GM10266 (cell line): Measurements from ENCODE around the gene GDAP1L1.

Experiments
- DNase-seq: peaks from one replicate; pipeline ENCODE4 v3.0.0; 2012; ENCODE audit errors: extremely low spot score
- CTCF ChIP-seq: IDR thresholded peaks from 2 replicates; pipeline ENCODE4 v1.5.1; 2012; ENCODE audit warnings: mild to moderate bottlenecking, low read depth; ENCODE audit not compliant: control insufficient read depth, insufficient read depth; ENCODE audit errors: missing control alignments

Gene GDAP1L1

GRCh38 chr20:44274303-44275017, 27.4 kb downstream of the GDAP1L1 start:
- no peak for TF ChIP-seq CTCF
- DNase-seq = no peak

DNA sequence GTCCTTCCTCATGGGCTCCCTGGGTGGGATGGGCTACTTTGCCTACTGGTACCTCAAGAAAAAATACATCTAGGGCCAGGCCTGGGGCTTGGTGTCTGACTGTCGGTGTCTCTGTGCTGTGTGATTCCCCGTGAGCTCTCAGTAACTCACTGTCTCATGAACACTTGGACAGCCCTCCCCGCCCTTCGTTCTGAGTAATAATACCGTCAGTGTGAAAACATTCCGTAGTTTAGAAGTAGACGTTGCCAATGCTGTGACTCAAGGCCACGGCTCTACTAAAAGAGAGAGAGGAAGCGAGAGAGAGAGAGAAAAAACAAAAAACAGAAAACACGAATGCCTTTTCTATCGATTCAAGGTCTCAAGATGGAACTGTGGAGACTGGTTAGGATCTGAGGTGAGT, 32.1 kb downstream of the GDAP1L1 start:
- DNase-seq = no peak
- TF ChIP-seq CTCF = no peak

DNA sequence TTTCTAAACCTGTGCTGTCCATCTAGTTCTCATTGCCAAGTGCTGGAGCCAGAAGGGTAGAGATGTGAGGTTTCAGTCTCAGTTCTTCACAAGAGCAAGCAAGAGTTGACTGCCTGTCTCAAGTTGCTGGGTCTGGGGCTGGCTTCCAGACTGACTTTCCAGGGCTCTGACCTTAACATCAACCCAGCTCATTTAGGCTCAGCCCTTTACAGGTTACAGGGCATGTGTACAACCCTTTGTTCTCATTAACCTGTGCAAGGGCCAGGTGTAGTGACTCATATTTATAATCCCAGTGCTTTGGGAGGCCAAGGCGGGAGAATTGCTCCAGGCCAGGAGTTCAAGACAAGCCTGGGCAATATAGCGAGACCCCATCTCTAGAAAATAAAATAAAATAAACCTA, 33.3 kb downstream of the GDAP1L1 start:
- no peak for DNase-seq
- no peak for TF ChIP-seq CTCF

DNA sequence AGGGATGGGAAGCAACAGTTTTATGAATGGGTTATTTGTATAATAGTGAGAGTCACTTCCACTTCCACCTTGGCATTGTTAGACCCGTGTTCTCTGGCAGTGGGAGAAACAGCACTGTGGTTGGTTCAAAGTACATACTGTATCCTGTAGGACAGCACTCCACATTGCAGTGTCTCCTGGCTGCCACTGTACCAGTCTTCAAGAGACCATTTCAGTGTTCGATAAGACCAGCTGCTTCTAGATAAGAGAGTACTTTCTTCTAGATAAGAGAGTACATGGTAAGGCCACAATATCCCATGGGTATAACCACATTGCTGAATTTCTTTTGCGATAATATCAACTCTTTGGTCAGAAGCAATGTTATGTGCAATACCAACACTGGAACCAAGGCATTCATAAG, 35.1 kb downstream of the GDAP1L1 start:
- no peak for DNase-seq
- TF ChIP-seq CTCF = no peak

DNA sequence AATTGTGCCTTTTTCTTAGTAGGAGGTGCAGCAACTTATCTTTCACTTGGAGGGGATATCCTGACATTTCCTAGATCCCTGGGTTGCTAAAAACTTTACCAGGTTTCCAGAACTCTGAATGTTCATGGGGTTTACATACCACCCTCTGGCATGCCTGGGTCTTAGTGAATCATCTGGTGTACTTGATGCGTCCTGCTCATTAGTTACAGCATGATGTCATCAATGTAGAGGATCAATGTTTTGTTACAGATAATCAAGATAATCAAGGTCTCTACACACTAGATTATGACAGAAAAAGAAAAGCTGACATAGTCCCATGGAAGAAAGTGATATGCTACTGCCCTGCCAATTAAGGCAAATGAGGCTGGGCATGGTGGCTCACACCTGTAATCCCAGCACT, 36.9 kb downstream of the GDAP1L1 start:
- no peak for DNase-seq
- TF ChIP-seq CTCF = no peak

- no peak for DNase-seq
- TF ChIP-seq CTCF = no peak
Measured at GRCh38 chr20:44287272-44288097, 40.4 kb downstream of the GDAP1L1 start.

- DNase-seq = no peak
- TF ChIP-seq CTCF = no peak
Measured at GRCh38 chr20:44288252-44288651, 41.1 kb downstream of the GDAP1L1 start.
